Body of pancreas (tissue), 4 donors: Measurements from ENCODE around the gene DEDD. TPM values are rescaled to one million over a fixed set of nuclear protein-coding genes. Genes with fewer than 3 reads are reported as not detected.

Experiments
- ATAC-seq: fragments of 150-250 bp; one replicate; pipeline ENCODE4 v1.9.1; 2016
- DNase-seq, 4 donors: peaks; one replicate each; pipeline ENCODE4 v3.0.0-alpha.2; 2019
- H3K27ac ChIP-seq, 4 donors: fragments of 200-600 bp; sonication (generic); 1 replicate in 3 of 4; 2 replicates in 1 of 4; pipeline versions ENCODE4 v1.5.1 to v1.6.1; 2016 to 2019; ENCODE audit warnings: mild to moderate bottlenecking in 1 of 4, mixed read lengths in 1 of 4, moderate library complexity in 1 of 4
- H3K27me3 ChIP-seq, 2 donors: fragments of 200-600 bp; sonication (generic); one replicate each; pipeline ENCODE4 v1.6.0; 2016; ENCODE audit warnings: mild to moderate bottlenecking in 1 of 2
- H3K36me3 ChIP-seq, 2 donors: fragments of 200-600 bp; sonication (generic); replicated peaks in 1 of 2; 2 replicates each; pipeline ENCODE4 v1.5.1; 2016; ENCODE audit warnings: low read depth in 2 of 2; ENCODE audit not compliant: insufficient read depth in 1 of 2
- H3K4me1 ChIP-seq: fragments of 200-600 bp; sonication (generic); one replicate; pipeline ENCODE4 v1.6.0; 2016
- H3K4me3 ChIP-seq, 2 donors: fragments of 200-600 bp; sonication (generic); 1 replicate in 1 of 2; 2 replicates in 1 of 2; pipeline ENCODE4 v1.5.1; 2016 to 2019
- H3K9me3 ChIP-seq, 3 donors: fragments of 200-600 bp; sonication (generic); 1 replicate in 2 of 3; 2 replicates in 1 of 3; pipeline ENCODE4 v1.5.1; 2016
- CTCF ChIP-seq, 7 experiments: fragments of 450-650 bp in 4 of 7; fragments of 200-600 bp in 3 of 7; sonication (generic) in 3 of 7; IDR thresholded peaks; one replicate each; pipeline ENCODE4 v1.5.1; 2016 to 2019; ENCODE audit warnings: antibody characterized with exemption in 7 of 7
- POLR2A ChIP-seq, 3 donors: fragments of 450-650 bp; IDR thresholded peaks; one replicate each; pipeline ENCODE4 v1.6.1; 2016; ENCODE audit warnings: antibody characterized with exemption in 3 of 3, mild to moderate bottlenecking in 2 of 3
- WGBS, 2 donors: methylation state at CpG; one replicate each; pipeline ENCODE4 v1.1.5; 2017; 5-methylcytosine and 5-hydroxymethylcytosine counted together
- intact Hi-C: fragments of 100-400 bp; cut with DNase I; formaldehyde crosslinking; loops from one replicate; pipeline ENCODE4 v1.15.1; 2023
- total RNA-seq, 2 donors: library from RNA; depleted of rRNA; stranded (reverse); fragments of >200 nt; gene quantifications; one replicate each; pipeline ENCODE4 v1.1.0, GENCODE V29; 2016

Gene DEDD
- total RNA-seq, 2 donors from 2014 or later = 12.9 to 15.8 TPM

GRCh38 chr1:161157867-161158266, 25.4 kb upstream of the DEDD start:
- TF ChIP-seq CTCF (IDR thresholded peaks at IDR 0.05) = no peak
- TF ChIP-seq POLR2A (IDR thresholded peaks at IDR 0.05) = no peak
- Histone ChIP-seq H3K4me1 (peaks cover 47% of the 10 kb centered on the region), H3K36me3 (peaks cover 0 to 6% of the 10 kb centered on the region in 2 donors), H3K4me3 (no peak overlapping the region), H3K27ac (no peak overlapping the region), H3K9me3 (no peaks in the 10 kb centered on the region), H3K27me3 (no peaks in the 10 kb centered on the region)
- WGBS, 2 donors = 93 to 94% methylated on average over 1 of the region's 1 CpG
- DNase-seq (no peak), ATAC-seq (no peak)
- intact Hi-C loops = no loop called here

- Histone ChIP-seq H3K9me3 (no peaks in the 10 kb centered on the region), H3K27ac (peak within 1 kb of the TSS; percentile 94 to 98 (median 97)), H3K4me1 (peaks cover 22% of the 10 kb centered on the region), H3K27me3 (no peaks in the 10 kb centered on the region), H3K36me3 (peaks cover 0 to 6% of the 10 kb centered on the region in 2 donors), H3K4me3 (peak within 1 kb of the TSS; percentile 38 to 85)
- WGBS, 2 donors = 0 to 1% methylated on average over 26 to 33 of the region's 33 CpGs
- DNase-seq = peak; percentile 81 to 88 (median 84)
- intact Hi-C loops = no loop called here
- TF ChIP-seq POLR2A (IDR thresholded peaks at IDR 0.05) (peak in 2 of 3 donors; percentile 82 to 91), CTCF (IDR thresholded peaks at IDR 0.05) (peak in 1 of 7 experiments; percentile 6)
- peak; percentile 95 for ATAC-seq
Measured at GRCh38 chr1:161153682-161154337, 21.3 kb upstream of the DEDD start, which contains the start of gene UFC1. Gene UFC1 (plus strand): TSS chr1:161153978. CDS start chr1:161153998, 20 bp downstream.

- intact Hi-C loops = no loop called here
- ATAC-seq (peak; percentile 3), DNase-seq (no peak)
- 20 to 26% methylated on average over 9 of the region's 9 CpGs for WGBS, 2 donors
- TF ChIP-seq POLR2A (IDR thresholded peaks at IDR 0.05) = no peak
- no peak for TF ChIP-seq CTCF (IDR thresholded peaks at IDR 0.05)
- Histone ChIP-seq H3K4me3 (peak overlapping the region in 1 of 2 donors; percentile 38), H3K4me1 (peaks cover 19% of the 10 kb centered on the region), H3K9me3 (no peaks in the 10 kb centered on the region), H3K27ac (peak overlapping the region in 3 of 4 donors; percentile 94 to 98 (median 96)), H3K36me3 (peaks cover 0 to 6% of the 10 kb centered on the region in 2 donors), H3K27me3 (no peaks in the 10 kb centered on the region)
Measured at GRCh38 chr1:161153176-161153575, 20.7 kb upstream of the DEDD start.

GRCh38 chr1:161145832-161146231, 13.4 kb upstream of the DEDD start:
- ATAC-seq (no peak), DNase-seq (no peak)
- H3K27me3 ChIP-seq = no peaks in the 10 kb centered on the region
- TF ChIP-seq POLR2A (IDR thresholded peaks at IDR 0.05) = no peak
- no peaks in the 10 kb centered on the region for H3K9me3 ChIP-seq
- no peaks in the 10 kb centered on the region for H3K4me1 ChIP-seq
- no peaks in the 10 kb centered on the region for H3K36me3 ChIP-seq
- H3K4me3 ChIP-seq = no peak overlapping the region
- no peak overlapping the region for H3K27ac ChIP-seq
- intact Hi-C loops = no loop called here
- WGBS, 2 donors = 71 to 75% methylated on average over 3 of the region's 3 CpGs

GRCh38 chr1:161140755-161141400, 8.4 kb upstream of the DEDD start:
- no peak for DNase-seq
- Histone ChIP-seq H3K4me1 (no peaks in the 10 kb centered on the region), H3K9me3 (no peaks in the 10 kb centered on the region), H3K27me3 (no peaks in the 10 kb centered on the region), H3K4me3 (no peak overlapping the region), H3K27ac (no peak overlapping the region), H3K36me3 (no peaks in the 10 kb centered on the region)
- whole genome bisulfite sequencing, 2 donors = 91 to 94% methylated on average over 22 to 29 of the region's 29 CpGs
- TF ChIP-seq POLR2A (IDR thresholded peaks at IDR 0.05) = no peak
- TF ChIP-seq CTCF (IDR thresholded peaks at IDR 0.05) = no peak
- ATAC-seq = no peak
- intact Hi-C loops = no loop called here
